ENCODE results near the gene UMAD1.
"Not testable (repeated sequence)": the region's sequence is repeated elsewhere in the genome, so short reads cannot be mapped to it uniquely, and the experiment has no call there.

The UMAD1 gene

DNA sequence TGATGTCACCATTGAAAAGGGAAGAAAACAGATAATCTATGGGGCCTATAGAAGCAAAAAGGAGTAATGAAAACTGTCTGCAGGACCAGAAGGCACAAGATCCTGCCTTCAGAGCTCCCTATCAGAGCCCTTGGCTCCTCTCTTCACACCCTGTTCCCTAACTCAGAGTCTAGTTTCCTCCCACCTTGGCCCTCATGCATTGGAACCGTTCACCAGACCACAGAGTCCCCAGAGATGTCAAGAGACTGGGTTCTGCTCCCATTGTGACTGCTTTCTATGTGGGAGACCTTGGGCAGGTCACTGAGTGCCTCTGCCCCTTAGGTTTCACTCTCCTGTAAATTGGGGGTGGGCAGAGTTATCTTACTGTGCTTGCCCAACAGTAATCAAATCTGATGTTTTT, 158.0 kb downstream of the UMAD1 start:
- no peak for DNase-seq (ENCODE audit: low read depth)

DNA sequence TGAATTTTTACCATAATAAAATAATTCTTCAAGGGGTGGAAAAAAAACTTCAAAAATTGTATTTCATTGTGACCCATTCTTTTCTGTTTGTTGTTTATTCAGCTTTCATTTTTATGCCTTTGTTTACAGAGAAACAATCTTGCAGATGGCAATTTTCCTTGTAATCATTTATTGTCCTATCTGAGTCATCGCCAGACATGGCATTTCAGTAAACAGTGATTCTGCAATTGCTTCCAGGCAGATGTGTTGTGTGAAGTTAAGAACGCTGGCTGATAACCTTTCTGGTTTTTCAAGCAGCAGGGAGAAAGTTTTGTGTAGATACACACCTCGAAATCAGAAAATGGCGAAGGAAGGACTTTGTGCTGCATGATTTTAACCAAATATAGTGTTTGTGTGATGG, 158.6 kb downstream of the UMAD1 start:
- DNase-seq (ENCODE audit: low read depth), result no peak

DNA sequence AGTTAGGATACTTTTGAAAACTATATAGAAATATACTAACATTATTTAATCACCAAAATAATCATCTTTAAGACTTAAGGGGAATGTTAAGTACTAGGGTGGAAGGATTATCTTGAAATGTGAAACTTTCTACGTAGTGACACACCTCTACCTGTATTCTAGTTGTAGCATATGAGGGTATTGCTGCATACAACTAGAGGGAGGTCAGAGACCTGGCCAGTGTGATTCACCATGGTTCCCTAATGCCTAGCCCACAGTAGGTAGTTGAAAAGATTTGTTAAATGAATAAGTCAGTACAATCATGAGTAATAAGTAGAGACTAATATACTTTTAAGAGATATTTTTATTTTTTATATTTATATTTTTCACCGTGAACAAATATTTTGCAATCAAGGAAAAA, 162.0 kb downstream of the UMAD1 start:
- DNase-seq (ENCODE audit: low read depth), result no peak

DNA sequence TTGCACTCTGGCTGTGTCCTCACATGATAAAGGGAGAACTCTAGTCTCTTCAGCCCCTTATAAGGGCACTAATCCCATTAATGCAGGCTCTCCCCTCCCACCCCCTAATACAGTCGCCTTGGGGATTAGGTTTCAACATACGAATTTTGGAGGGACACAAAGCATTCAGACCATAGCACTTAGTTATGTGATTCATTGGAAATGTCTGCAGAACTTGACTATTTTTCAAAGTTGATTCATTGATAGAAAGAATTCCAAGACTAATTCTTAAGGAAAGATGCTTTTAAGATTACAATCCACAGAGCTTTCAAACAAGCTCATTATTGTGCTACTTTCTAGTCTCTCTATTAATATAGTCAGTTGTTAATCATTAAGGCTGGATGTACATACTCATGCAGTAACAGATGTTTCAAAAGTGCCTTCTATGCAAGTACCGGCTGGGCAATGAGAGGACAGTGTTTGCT, 163.2 kb downstream of the UMAD1 start:
- DNase-seq (ENCODE audit: low read depth), result no peak

DNA sequence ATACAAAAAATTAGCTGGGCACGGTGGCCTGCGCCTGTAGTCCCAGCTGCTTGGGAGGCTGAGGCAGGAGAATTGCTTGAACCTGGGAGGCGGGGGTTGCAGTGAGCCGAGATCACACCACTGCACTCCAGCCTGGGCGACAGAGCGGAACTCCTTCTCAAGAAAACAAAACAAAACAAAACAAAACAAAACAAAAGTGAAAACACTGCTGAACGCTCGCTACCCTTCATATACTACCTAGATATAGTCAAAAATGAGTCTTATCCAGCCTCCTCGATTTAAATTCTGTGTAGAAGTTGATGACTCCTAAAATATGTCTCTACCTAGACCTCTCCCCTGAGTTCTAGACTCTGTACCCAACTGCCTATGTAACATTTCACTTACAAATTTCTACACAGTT, 164.3 kb downstream of the UMAD1 start:
- DNase-seq (ENCODE audit: low read depth), result not testable (repeated sequence)

DNA sequence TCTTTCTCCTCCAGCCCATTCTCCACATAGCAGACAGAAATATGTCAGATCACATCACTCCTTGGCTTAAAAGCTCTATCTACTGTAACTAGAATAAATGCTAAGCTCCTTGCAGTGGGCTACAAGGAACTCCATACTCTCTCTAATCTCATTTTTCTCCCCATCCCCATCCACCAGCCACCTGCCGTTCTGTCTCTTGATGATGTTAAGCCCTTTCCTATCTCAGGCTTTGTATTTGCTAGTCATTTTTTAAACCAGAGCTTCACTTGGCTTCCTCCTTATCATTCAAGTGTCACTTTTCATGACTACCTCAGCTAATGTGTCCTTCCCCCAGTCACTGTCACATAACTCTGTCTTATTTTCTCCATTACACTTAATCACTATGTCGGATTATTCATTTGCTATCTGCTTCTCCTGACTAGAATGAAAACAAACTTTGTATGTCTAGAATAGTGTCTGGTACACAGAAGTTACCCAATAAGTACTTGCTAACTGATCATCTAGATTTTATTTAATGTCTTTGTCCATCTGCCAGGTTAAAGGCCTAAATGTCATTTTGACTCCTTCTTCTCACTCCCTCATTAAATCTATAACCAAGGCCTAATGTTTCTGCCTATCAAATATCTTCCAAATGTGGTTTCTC, 165.1 kb downstream of the UMAD1 start:
- no peak for DNase-seq (ENCODE audit: low read depth)

DNA sequence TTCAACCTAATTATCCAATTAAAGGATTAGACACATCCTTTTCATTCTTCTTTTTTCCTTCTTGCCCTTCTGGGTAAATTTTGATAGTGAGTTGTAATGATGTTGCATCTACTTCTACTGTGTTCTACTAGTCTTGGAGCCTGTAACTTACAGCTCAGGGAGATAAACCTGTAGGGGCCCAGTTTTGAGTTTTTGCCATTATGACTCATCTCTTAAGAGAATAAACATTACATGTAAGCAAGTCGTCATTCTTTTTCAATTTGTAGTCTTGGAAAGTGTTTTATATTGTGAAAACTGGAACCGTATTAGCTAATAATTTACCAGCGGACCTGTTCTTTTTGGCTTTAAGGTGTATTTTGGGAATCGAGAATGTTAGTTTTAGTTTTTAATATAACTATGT, 167.6 kb downstream of the UMAD1 start:
- DNase-seq (ENCODE audit: low read depth), result no peak

DNA sequence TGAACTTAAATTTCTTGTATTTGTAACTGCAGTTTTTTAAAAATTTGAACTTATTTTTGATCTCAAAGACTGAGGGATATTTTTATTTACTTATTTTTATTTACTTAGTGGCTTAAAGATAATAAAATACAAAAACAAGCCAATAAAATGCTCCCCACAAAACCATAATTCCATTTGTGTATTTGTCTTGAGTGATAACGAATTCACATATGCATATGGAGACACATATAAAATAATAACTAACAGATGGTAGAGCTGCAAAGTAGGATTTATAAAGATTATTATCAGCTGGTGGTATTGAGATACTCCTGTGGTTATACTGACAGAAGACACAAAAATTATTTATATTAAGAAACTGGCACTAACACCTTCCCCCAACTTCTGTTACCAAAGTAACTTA, 168.1 kb downstream of the UMAD1 start:
- DNase-seq (ENCODE audit: low read depth), result no peak

DNA sequence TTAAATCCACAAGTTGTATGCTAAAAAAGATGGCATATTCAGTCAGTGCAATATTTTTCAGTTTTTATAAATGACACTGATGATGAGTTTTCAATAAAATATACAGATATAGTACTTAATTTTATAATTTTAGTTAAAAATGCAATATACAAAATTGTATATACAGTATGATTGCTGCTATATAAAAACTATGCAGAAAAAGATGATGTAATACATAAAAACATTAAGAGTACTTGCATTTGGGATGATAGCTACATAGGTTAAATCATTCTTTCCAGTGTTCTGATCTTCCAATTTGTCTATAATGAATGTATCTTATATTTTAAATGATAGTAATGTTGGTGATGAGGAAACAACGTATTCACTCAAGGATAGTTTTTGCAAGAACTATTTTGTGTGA, 169.8 kb downstream of the UMAD1 start:
- DNase-seq (ENCODE audit: low read depth), result no peak

DNA sequence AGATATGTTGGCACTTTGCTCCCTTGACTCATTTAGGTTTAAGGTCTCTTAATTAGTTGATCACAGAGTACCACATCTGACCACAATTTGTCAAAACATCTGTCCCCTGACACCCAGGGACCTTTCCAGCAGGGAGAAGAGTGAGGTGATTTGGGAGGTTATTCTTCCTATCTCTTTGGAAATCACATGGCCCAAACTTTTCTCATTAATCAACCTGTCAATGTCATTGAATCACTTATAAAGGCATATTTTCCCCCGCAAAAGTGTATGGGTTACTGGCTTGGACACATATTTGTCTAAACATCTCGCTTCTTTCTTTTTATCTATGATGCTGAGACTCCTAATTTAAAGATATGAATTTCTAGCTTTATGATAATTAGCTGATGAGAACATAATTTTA, 170.3 kb downstream of the UMAD1 start:
- DNase-seq (ENCODE audit: low read depth), result no peak

DNA sequence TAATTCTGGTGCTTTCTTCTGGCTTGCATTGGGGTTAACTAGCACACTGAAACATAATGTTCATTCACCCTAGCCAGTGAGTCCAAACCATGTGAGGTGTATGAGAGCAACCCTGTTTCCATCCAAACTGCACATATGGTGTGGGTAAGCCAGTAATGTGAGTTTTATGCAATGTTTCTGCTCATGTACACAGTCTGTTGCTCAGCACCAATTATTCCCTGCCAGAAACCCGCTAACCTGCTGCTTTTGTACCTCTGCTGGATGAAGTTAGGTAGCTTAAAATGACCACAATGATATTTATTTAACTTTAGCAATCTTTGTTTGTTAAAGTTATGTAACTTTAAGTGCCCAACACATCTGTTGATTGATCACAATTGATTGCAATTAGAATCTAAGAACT, 171.6 kb downstream of the UMAD1 start:
- no peak for DNase-seq (ENCODE audit: low read depth)

DNA sequence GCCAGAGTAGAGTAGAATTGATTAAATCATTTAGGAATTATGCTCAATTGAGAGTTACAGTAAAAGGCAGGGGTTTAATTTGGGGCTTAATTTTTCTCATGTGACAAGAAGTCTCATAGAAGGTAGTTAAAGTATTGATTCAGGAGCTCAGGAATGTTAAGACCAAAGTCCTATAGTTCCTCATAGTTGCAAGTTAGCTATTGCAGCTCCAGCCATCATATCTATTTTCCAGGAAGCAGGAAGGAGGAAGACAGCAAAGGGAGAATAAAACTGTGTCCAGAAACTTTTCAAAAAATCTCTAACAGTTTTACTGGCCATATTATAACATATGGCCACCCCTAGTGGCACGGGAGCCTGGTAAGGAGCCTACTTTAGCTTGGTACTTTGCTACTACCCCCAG, 174.8 kb downstream of the UMAD1 start:
- DNase-seq (ENCODE audit: low read depth), result no peak

DNA sequence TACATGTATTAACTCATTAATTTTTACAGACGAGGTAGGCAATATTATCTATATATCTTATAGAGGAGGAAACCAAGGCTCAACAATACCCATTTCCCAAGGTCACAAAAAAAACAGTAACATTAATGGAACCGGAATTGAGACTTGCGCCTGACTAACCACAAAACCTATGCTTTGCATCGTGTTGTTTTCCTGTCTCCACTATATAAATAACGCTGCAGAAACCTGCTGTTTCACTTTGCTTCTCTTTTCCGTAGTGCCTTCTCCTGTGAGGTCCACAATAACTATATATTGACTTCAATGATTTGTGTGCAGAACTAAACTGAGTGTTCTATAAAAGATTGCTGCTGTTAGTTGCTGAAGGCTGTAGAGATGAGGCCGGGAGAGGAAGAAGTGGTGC, 175.5 kb downstream of the UMAD1 start:
- no peak for DNase-seq (ENCODE audit: low read depth)

DNA sequence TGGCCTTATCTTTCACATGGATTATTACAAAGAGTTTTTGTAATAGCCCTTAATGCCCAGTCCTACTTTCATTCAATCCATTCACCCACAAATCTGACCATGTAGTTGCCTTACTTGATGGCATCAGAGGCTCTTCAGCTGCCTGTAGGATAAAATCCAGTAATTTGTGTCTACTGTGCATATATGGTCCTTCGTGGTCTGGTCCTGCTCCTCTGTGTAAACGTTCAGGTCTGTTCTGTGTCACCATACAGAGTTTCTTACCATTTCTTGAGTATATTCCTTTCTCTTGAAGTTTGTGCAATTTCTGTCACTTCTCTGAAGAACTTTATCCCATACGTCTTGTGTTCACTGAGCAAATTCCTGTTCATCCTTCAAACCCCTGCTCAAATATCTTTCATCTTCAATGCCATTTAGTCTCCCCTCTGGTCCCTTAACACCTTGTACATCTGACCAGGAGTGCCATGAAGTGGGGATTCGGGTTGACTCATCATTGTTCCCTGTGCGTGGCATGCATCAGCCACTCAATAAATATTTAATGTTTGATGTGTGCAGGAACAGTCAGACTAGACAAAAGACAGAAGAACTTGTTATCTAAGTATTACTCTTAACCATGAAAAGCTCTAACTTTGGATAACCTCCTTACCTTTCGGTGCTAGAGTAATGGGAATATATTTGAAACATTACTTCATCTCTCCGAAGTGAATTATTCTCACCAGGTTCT, 176.4 kb downstream of the UMAD1 start:
- no peak for DNase-seq (ENCODE audit: low read depth)

DNA sequence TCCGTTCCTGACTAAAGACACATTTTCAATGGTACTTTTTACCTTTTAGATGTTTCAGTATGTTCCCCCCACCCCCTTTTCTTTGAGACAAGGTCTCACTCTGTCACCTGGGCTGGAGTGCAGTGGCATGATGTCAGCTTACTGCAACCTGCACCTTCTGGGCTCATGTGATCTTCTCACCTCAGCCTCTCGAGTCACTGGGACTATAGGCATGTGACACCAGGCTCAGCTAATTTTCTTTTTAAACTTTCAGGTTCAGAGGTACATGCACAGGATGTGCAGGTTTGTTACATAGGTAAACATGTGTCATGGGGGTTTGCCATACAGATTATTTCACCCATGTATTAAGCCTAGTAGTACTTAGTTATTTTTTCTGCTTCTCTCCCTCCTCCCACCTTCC, 177.2 kb downstream of the UMAD1 start:
- DNase-seq (ENCODE audit: low read depth), result no peak

DNA sequence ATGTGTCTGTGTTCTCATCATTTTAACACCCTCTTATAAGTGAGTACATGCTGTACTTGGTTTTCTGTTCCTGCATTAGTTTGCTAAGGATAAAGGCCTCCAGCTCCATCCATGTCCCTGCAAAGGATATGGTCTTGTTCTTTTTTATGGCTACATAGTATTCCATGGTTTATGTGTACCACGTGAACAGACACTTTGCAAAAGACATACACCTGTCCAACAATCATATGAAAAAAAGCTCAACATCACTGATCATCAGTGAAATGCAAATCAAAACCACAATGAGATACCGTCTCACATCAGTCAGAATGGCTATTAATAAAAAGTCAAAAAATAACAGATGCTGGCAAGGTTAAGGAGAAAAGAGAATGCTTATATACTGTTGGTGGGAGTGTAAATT, 177.6 kb downstream of the UMAD1 start:
- DNase-seq (ENCODE audit: low read depth), result not testable (repeated sequence)

DNA sequence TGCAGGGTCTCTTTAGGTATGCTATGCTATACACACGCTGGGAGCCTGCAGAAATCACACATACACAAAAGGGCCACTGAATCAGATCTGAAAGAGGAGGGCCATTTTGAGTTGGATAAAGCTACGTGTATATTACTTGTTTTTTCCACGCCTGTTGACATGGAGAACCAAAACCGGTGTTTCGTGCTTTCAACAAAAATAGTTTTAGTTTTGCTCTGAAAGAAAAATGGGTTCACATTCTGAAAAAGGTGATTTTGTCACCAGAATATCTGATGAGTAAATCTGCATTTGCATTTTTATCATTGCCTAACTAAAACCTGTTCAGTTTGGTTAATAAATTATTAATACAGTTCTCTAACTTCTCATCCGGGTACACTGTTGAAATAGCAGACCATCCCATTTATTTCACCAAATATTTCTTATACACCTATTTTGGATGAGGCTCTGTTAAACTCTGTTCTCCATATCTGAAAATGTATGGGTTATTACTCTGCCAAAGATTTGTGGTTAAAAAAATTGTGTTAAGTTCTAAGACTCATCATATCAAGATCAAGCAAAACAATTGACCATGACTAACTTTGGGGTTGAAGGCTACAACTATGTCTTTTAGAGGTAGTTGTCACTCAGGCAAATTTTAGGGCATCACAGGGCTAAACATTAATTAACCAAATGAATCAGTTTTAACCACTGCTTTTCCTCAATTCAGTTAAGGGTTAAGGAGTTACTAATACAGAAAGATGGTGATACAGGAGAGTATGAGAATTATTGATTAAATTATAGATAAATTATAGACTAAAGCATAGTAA, 179.1 kb downstream of the UMAD1 start:
- DNase-seq (ENCODE audit: low read depth), result no peak

DNA sequence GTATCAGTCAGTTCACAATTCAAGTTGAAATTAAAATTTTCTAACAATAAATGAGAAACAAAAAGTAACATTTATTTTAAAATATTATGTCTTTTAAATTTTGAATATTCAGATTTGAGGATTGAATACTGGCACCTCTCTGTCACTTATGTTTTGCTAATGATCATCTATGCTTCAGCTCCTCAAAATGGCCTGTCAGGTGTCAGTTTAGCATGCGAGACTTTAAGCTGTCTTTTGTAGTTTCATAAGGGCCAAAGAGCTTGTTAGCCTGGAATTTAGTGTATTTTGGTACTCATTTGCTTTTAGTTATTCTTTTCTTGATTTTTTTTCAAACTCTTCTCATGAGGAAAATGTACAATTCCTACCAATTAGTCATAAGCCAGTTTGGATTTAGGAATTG, 179.9 kb downstream of the UMAD1 start:
- no peak for DNase-seq (ENCODE audit: low read depth)

DNA sequence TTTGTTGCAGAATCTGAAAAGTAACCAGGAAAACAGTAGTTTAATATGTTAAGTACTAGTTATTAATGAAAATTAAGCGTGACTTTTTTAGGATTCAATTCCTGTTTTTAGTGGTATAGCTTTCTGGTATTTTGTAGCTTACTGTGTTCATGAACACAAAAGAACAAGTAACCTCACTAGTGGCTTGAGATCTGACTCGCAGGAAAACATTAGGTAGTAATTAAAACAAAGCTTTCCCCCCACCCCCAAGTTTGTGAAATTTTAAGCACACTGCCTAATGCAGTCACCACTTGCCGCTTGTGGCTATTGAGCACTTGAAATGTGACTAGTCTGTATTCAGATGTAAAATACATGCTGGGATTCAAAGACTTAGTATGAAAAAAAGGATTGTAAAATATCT, 180.4 kb downstream of the UMAD1 start:
- no peak for DNase-seq (ENCODE audit: low read depth)

DNA sequence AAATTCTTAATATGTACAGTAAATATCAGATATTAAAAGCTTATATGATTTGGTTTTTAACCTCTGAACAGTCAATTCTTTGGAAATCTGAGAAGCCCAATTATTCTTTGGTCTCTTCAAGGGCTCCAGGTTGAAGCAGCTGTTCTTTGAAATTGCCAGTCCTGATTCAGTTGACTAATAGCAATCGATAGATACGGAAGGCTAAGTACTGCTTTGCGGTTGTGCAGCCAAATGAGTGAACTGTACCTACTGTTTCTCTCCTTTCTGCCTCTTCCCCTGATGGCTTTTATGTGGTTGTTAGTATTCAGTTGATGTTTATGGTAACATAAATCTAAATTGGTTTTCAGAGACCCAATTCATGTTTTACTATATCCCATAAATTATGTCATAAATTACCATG, 181.0 kb downstream of the UMAD1 start:
- DNase-seq (ENCODE audit: low read depth), result no peak

DNA sequence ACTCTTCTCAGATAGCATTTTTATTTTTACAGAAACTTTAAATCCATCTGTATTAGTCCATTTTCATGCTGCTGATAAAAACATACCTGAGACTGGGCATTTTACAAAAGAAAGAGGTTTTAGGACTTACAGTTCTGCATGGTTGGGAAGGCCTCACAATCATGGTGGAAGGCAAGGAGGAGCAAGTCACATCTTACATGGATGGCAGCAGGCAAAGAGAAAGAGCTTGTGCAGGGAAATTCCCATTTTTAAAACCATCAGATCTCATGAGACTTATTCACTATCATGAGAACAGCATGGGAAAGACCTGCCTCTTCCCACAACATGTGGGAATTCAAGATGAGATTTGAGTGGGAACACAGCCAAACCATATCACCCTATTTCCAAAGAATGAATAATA, 184.7 kb downstream of the UMAD1 start:
- not testable (repeated sequence) for DNase-seq (ENCODE audit: low read depth)

DNA sequence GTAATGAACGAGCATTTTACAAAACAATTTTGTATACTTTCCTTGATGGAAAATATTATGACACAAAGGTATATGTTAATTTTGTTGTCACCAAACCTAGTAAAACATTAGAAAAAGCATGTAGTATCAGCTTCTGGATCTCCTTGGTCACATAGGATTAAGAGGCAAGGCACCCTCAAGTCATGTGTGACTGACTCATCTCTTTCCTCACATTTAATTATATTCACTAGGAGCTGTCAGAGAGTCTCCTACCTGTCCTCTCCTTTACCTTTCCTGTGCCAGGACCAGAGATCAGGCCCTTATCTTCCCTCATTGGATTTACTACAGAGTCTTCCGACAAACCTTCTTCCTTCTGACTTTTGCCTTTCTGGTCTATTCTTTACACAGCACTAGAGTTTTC, 189.1 kb downstream of the UMAD1 start:
- DNase-seq (ENCODE audit: low read depth), result no peak

Data from activated T-cell treated with anti-CD3 and anti-CD28 coated beads for 24 hours (primary cell).